ENCODE measurements around the gene THBS2.

THBS2 gene

GRCh38 chr6:169247991-169248390 lies 5.7 kb downstream of the THBS2 start:
- DNase-seq: no peak

- DNase-seq: no peak
Observed at GRCh38 chr6:169247419-169247818, 6.2 kb downstream of the THBS2 start.

DNA sequence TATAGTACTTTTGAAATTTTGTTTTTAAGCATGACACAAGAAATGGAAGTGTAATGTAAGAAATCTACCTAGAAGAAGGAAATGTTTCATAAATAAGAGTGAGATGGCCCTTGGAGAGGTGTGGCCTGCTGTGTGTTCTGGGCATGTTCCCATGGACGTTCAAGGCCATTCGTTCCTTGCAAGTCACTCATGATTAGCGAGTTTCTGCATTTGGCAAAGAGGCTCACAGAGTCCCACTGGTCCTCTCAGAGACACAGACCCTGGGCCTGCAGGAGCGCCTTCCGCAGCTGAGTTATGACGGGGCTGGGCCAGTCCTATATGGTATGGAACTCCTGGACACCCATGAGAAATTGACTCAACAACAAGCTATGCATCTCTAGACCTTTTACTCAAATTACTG lies 7.2 kb downstream of the THBS2 start:
- DNase-seq: peak; percentile 42

GRCh38 chr6:169244684-169245383 lies 8.8 kb downstream of the THBS2 start:
- no peak for DNase-seq

- no peak for DNase-seq
Observed at GRCh38 chr6:169243661-169244060, 10.0 kb downstream of the THBS2 start.

DNA sequence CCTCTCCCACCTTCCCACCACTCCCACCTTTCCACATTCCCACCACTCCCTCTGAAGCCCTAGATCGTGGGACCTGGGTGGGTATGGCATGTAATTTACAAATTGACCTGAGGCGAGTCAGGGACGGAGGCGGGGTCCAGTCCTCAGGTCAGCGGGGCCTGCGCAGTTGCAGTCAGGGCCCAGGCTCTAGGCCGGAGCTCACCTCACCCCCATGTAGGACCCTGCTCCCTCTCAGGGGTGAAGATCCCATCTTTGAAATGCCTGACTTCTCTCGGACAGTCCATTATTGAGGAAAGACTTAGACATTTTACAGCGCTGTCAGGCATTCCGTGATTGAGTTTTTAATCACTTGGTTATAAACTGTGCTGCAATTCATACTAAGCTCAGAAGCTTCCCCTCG lies 10.5 kb downstream of the THBS2 start:
- no peak for DNase-seq

DNA sequence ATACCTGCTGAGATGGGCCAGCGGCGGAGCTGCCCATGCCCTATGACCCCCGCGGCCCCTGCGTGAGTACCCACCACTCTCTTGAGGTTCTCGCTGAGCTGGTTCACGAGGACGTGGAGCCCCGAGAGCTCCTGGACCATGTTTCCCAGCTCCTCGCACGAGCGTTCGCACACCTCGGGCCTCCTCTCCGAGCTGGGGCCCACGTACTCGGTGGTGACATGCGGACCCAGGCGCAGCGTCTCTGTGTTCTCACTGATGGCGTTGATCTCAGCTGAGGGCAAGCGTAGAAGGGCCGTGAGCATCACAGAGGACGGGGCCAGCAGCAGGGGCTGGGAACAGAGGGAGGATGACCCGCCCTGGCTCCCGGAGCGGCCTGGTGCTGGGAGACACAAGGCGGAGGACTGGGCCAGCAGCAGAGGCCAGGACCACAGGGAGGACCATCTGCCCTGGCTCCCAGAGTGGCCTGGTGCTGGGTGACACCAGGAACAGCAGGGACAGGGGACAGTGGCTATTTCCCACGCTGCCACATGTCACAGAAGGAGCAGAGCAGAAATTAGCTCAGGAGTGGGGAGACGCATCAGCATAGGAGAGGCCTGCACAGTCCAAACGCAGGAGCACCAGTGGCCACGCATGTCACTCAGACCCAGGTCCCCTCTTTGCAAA lies 11.8 kb downstream of the THBS2 start:
- DNase-seq: no peak

GRCh38 chr6:169240591-169241390 lies 12.9 kb downstream of the THBS2 start:
- no peak for DNase-seq

GRCh38 chr6:169240125-169240524 lies 13.5 kb downstream of the THBS2 start:
- DNase-seq: no peak

DNA sequence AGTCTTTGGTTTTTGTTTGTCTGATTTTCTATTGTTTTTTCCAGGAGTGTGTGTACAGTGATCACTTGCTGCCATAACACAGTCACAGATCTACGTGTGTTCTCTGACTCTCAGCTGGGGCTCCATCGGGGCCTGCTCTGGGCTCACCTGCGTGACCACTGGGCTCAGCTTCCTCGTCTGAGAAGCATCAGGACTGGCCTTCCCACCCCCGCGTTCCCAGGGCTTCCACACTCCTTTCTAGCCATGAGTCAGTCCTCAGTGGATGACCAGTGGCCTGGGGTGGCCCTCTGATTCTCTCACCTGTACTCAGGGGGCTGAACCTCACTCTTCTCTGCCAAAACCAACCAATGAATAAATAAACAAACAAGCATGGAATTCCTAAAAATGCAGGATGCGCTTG lies 14.5 kb downstream of the THBS2 start:
- no peak for DNase-seq

- DNase-seq: peak; percentile 55
Observed at GRCh38 chr6:169238766-169239165, 14.9 kb downstream of the THBS2 start.

DNA sequence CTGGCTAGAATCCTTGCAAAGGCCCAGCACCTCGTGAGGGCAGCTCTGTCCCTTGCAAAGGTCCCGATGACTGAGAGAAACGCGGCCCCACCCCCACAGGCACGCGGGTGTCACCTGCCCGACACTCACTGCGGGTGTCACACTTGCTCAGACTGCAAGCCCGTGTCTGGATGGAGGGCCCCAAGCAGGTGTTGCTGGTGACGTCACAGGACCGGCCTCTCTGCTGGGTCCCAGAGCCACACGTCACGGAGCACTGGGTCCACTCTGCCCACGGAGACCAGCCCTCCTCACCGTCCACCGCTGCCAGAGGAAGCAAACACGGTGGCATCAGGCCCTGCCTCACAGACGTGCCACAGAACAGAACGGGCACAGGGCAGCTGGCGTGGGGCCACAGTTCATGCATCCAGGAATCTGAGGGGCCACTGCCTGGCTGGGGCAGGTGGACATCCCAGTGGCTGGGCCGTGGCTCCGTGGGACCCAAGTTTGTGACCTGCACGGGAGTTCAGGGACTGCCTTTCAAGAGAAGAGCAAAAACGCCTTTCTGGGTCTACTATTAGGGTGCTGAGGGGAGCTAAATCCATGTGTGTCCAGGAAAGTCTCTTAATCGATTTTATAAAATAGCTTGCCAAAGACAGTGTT lies 16.0 kb downstream of the THBS2 start:
- DNase-seq: peak; percentile 27

DNA sequence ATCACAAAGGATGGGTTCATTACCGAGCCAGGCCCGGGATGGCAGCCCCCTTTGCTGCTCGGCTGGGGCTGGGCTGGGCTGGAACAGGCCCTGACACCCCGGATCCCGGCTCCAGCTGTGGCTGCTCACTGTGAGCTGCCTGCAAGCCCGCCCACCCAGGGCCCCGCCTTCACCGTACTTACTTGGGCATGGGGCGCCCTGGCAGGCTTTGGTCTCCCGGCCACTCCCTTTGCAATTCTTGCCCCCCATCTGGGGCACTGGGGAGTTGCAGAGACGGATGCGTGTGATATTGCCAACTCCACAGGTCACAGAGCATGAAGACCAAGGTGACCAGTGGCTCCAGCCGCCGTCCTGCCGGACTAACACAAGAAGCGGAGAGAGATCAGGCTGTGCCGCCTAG lies 16.7 kb downstream of the THBS2 start:
- peak; percentile 44 for DNase-seq

GRCh38 chr6:169236545-169236944 lies 17.1 kb downstream of the THBS2 start:
- DNase-seq: no peak

DNA sequence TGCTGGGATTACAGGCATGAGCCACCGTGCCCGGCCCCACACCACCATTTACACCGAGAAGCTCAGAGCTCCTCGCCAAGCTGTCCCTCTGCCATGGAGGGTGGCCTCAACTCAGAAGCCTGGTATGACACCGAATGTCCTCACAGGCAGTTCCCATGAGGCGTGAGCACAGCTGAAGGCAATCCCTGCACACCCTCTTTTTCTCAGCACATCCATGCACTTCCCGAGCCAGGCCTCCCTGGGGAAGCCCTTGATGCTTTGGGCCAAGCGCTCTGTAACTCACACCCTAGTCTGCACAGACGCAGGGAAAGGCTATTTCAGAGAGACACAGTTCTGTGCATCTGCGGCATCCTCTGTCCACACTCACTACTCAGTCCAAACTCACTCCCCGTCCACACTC lies 18.4 kb downstream of the THBS2 start:
- peak; percentile 36 for DNase-seq

- DNase-seq: peak; percentile 53
Observed at GRCh38 chr6:169234634-169235033, 19.0 kb downstream of the THBS2 start.

DNA sequence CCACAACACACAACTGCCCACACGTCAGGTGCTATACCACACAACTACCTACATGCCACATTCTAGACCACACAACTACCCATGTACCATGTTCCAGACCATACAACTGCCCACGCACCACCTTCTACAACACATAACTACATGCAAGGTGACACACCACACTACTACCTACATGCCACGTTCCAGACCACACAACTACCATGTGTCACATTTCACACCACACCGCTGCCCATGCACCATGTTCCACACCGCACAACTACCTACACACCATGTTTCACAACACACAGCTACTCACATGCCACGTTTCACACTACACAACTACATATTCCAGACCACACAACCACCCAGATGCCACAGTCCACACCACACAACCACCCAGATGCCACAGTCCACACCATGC lies 19.8 kb downstream of the THBS2 start:
- DNase-seq: peak; percentile 54

DNA sequence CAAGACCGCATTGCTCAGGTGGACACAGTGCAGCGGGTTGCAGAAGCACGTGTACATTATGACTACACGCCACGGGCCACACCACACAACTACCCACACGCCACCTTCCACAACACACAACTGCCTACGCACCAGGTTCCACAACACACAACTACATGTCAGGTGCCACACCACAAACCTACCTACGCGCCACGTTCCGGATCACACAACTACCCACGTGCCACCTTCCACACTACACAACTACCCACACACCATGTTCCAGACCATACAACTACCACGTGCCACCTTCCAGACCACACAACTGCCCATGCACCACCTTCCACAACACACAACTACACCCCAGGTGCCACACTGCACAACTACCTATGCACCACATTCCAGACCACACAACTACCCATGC lies 20.5 kb downstream of the THBS2 start:
- DNase-seq: no peak

- no peak for DNase-seq
Observed at GRCh38 chr6:169232507-169232931, 21.1 kb downstream of the THBS2 start.

GRCh38 chr6:169231790-169232506 lies 21.7 kb downstream of the THBS2 start:
- DNase-seq: no peak

- peak; percentile 53 for DNase-seq
Observed at GRCh38 chr6:169230946-169231789, 22.5 kb downstream of the THBS2 start.

- no peak for DNase-seq
Observed at GRCh38 chr6:169230322-169230665, 23.4 kb downstream of the THBS2 start.
